Measurements from ENCODE around the gene CNTN2.

Gene CNTN2

DNA sequence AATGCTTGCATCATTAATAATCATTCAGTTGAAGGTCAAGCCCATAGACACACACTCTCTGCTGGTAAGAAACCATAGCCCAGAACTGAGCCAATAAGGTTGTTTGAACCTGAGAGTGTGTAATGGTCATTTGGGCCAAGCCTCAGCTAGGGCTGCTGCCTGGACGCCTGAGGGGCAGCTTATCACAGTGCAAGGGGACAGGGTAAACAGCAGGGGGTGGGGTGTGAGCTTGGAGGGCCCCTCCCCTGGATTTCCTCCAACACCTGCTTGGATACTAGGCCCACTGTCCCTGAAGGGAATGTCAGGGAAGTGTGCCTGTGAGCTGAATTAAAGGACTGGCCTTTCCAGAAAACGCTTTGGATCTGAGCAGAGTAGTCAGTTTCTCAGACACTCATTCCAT, 24.6 kb upstream of the CNTN2 start:
- DNase-seq (ENCODE audit: low read depth in 2 of 2): no peak

DNA sequence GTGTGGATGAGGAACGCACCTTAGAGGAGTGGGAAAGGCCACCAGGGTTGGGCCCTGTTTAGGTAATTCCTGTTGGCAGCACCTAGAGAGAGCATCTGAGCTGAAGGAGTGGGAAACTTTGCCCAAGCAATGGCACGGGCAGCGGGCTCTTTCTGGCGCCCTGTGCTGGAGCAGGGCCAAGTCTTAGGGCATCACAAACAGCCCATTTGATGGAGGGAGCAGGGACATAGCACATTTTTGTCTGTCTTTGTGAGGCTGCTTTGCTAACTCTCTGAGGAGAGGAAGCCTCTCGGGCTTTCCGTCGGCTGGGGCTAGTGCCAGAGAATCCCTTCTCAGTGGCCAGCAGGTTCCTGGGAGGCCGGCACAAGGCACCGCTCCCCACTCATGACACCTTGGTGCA, 22.5 kb upstream of the CNTN2 start:
- no peak for DNase-seq (ENCODE audit: low read depth in 2 of 2)

DNA sequence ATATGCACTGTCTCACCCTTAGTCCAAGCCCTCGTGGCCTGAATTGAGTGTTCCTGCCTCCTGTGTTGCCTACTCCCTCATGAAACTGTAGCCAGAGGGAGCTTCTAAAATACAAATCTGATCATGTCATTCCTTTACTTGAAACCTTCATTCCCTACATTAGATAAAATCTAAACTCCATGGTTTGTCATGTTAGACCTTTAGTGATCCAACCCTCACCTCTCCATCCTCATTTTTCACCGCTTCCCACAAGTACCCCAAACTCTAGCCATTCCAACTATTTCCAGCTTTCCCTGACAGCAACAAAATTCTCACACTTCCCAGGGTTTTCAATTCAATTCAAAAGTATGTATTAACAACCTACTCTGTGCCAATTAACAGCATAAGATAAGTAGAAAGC, 18.3 kb upstream of the CNTN2 start:
- DNase-seq (ENCODE audit: low read depth in 2 of 2): no peak

DNA sequence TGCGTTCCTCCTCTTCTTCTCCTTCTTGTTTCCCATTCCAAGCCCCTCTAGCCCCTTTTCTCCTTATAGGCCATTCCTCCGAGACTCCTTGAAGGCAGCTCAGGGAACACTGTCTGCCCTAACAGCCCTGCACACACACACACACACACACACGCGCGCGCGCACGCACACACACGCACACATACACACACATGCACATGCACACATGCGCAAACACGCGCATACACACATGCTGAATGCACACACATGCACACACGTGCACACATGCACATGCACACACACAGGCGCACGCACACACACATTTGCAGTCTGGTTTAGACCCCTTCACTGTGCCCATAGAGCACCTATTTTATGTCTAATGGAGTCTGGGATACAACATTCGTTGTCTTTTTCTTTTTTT, 17.8 kb upstream of the CNTN2 start:
- DNase-seq (ENCODE audit: low read depth in 2 of 2): no peak

DNA sequence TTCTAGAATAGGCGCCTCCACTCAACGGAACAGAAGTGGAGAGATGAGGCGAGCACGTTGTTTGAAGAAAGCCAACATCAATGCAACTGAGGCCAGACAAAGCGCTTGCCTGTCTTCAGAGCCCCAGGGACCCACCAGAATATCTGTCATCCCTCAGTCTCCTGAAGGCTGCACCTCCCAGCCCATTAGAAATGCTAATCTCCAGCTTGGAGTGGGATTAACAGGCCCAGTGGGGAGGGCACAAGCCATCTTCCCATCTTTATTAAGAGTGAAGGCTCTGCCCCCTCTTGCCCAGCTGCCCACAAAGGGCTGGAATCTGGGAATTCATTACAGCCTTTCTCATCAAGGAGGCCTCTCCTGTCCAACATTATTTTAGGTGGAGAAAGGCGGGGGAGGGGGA, 16.8 kb upstream of the CNTN2 start:
- no peak for DNase-seq (ENCODE audit: low read depth in 2 of 2)

DNA sequence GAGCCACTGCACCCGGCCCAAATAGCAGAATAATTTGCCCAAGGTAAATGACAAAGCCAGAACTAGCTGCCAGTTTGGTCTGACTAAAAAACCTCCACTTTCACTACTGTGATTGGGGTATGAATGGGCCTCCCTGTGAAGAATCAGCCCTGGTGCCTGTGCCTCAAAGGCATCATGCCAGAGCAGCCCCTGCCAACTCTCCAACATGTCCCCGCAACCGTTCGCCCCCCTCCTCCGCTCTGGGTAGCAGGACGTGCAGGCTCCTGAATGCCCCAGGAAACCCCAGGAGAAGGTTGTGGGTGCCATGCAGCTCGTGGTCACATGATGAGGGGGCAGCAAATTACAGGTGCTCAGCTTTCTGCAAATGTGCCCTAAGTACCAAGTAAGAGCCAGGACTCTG, 14.6 kb upstream of the CNTN2 start:
- no peak for DNase-seq (ENCODE audit: low read depth in 2 of 2)

DNA sequence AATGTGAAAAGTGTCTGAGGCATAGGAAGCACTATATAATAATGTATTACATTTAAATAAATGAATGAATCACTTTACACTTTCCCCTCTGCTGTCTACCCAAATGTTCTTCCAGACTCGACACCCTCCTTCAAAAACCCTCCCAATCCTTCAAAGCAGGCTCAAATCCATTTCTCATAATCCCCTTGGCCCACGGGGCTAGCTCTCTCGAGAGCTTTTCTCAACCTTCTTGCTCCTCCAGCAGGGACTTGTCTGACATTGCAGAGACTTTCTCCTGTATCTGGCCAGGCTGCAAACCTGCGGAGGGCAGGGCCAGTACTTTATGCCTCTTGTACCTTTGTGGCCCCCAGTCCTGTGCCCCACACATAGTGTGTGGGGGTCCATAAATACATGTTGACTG, 14.1 kb upstream of the CNTN2 start:
- no peak for DNase-seq (ENCODE audit: low read depth in 2 of 2)

DNA sequence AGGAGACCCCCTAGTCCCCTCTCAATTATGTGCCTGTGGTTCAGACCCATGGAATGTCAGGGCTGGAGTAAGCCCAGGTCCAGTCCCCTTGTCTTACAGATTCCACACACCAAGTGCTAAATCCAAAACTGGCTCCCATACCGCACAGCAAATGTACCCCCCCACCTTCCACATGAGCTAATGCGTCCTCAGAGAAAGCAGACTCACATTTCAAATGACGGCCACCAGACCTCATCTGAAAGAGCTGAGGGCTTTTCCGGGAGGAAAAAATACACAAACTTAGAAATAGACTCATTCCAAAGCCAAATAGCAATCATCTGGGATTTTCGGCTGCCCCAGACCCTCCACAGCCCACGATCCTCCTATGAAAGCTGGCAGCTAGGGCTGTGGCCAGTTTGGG, 12.8 kb upstream of the CNTN2 start:
- DNase-seq (ENCODE audit: low read depth in 2 of 2): no peak

DNA sequence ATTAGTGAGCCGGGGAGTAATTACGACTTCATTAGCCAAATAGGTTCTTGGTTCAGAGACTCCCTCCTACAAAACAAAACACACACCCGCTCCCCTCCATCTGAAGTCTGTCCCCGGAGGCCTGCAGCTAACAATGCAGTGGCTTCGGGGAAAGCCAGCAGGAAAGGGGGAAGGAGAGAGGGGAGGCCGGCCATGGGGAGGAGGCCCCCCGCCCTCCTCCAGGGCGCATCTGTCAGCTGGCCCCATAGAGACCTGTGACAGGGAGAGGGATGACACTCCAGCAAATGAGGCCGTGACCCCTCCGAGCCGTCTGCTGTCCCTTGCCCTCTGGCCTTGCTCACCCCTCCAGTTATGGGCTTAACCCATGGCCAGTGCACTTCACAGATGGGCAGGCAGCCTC, 12.1 kb upstream of the CNTN2 start:
- DNase-seq (ENCODE audit: low read depth in 2 of 2): no peak

DNA sequence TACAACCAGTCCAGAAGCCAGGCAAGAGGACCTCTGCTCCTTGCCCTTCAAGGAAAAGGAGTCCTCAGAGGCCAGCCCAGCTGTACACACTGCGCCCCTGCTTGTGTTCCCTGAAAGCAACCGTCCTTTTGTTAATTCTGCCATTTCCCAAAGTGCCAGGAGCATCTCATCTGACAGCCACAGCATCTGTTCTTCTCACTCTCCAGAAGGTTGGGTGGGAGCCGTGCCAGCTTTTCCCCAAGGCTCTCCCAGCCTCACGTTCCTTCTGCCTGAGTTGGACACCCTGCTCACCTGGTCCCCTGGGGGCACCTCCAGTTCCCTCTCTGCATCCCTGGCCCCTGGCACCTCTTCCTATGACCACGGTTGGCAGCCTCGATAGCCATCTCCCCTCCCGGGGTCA, 10.5 kb upstream of the CNTN2 start:
- DNase-seq (ENCODE audit: low read depth in 2 of 2): no peak

DNA sequence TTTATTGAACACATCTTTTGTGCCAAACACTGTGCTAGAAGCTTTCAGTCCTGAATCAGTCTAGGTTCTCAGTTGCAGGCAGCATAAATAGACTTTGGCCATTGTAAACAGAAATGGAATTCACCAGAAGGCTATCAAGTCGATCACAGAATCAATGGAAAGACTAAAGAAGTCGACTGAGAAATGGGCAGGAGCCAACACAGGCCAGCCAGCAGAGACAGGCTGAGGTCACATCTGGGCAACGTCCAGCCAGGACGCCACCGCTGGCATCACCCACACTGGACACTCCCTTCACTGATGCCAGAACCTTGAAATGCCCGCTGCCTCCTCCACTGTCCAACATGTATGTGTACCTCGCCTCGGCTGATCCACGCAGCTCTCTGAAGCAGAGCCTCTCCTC, 5.5 kb upstream of the CNTN2 start:
- DNase-seq (ENCODE audit: low read depth in 2 of 2): no peak

DNA sequence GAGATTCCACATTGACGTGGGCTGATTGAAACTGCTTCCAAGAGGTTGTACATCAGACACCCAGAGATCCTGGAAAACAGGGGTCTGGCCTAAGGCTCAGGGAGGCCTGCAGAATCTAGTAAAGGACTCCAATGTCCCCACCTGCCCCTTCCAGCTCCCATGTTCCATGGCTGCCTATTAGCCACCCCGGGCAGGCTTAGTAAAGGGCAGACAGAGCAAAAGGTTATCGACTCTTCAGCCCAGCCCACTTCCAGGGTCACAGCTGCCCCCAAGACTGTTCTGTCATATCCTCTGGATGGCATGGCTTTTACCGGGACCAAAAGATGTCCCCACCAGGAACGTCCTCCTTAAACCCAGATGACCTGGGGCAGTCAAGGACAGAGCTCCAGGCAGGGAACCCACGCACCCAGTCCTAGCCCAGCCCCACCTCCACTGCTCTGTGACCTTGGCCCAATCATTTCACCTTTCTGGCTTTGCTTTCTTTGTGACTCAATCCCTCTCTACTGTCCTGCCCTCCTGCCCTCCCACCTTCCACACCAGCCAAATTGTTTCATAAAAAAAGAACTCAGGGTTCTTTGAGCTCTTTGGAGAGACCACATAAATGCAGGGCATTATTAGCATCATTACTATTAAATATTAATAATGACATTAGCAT, 4.8 kb upstream of the CNTN2 start:
- DNase-seq (ENCODE audit: low read depth in 2 of 2): no peak

DNA sequence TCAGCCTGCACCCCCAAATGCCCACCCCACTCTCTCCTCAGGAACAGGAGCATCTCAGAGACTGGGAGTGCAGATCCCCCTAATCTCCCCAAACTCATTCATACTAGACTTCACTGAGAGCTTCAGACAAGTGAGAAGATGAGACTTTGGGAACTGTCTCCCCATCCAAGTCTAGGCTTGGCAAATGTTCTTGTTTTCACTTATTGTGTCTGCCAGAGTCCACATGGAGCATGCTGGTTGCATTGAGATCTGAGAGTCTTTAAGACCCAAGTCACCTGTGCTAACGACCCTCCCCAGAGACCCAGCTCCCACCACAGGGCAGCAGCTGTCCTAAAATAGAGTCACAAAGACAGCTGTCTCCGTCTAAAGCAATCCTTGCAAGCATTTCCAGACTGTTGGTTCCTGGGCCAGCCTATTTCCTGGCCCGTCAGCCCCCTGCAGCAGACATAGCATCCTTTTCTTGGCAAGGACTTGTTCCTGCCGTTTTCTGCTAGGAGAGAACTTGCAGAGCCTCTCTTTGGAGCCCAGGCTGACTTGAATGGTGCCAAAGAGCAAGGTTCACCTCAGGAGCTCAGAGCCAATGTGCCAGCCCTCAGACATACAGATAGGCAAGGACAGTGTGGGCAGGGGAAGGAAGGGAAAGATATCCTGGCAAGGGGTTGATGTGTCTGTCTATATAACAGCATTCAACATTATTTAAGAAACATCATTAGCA, 1.9 kb upstream of the CNTN2 start:
- DNase-seq (ENCODE audit: low read depth in 2 of 2): no peak

DNA sequence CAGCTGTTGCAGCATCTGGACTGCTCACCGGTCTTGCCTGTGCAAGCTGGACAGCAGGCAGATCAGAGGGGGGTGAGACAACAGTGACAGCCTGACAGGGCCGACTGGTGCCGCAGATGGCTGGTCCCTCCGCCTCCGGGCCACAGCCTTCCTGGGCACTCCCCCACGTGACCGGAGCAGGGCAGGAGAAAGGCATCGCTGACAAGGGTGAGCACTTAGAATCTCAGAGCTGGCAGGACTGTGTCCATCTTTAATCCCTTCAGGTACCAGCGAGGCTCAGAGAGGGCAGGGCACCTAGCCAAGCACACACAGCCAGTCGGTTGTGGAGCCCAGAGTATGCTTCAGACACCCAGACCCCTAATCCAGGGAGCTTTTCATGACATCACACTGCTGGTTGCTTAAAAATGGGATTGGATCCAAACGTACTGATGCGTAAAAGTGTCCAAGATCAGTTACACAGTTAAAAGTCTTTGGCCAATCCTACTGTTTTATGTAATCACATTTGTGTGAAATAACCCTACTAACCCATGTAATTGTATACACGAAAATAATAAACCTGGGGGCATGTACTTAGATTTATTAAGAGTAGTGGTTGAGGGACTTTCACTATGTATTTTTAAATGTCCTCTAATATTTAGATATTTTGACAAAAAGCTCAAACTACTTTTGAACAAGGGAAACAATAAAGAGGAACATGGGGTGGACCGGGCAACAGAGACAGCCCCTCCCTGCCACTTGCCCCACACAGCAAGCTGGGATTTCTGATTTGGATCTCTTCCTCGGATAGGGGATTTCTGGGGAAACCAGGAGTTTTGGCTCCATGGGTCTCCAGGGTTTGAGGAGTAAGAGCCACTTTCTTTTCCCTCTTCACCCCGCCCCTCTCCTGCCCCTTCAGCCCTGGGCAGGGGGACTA, 758 bp upstream of the CNTN2 start:
- DNase-seq (ENCODE audit: low read depth in 2 of 2): no peak

DNA sequence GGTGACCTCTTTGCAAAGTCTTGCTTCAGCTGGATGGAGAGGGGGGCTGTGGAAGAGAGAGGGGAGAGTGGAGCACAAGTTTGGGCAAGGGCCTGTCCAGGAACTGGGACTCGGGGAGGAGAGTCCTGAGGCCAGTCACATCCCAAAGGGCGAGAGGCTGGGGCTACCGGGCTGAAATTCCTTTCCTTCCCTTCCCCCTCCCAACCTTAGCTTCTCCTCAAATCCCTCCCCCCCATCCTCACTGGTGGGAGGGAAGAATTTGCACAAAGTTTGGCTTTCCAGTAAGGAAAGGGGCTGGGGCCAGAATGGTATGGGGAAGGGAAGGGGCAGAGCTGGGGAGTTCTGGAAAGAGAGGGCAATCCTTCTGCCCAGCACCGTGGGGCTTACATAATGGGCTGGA, 854 bp downstream of the CNTN2 start:
- DNase-seq (ENCODE audit: low read depth in 2 of 2): no peak

DNA sequence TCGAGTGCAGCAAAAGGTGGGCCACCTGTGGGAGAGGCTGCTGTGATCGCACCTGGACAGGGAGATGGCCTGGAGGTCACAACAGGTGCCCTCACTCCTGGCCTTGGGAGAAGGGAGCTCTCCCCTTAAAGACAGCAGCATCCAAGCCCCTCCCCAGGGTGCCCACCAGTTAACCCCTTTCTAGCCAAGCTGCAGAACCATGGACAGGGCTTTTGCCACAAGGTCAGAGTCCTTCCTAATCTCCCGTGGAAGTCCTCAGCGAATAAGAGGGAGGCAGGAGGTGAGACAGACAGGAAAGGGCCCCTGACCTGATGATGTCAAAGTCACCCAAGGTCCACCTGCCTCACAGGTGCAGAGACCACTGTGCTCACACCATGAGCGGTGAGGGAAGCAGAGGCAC, 1.7 kb downstream of the CNTN2 start:
- DNase-seq (ENCODE audit: low read depth in 2 of 2): no peak

DNA sequence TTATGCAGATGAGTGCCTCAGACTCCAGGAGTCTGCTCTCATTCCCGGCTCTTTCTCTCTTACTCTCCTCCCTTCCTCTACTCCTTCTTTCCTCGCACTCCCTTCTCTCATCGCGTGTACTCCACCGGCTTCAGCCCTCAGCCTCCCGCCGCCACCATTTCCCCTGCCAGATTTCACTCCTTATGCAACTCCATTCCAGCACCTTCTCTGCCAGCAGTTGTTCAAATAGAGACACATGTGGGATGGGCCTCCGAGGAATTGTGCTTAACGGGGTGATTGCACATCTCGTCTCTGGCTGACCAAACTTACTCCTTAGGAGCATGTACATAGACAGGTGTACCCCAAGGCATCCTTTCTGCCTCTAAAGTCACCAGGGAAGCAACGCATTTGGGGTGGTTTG, 2.1 kb downstream of the CNTN2 start:
- DNase-seq (ENCODE audit: low read depth in 2 of 2): no peak

DNA sequence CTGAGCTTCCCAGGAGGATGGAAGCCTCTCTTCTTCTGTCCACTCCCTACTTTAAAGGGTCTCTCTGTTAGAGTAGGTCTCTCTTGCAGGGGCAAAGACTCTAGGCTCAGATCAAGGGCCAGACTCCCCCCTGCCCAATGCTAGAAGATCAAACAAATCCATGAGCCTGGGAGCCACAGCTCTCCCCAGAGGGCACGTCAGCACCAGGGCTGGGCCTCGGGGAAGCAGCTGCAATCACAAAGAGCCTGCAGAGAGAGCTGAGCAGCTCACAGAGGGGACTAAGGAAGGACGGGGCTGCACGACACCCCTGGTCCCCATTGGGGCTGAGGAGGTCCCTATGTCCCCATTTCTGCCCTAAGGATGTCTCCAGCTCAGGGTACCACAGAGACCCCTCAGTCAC, 3.9 kb downstream of the CNTN2 start:
- no peak for DNase-seq (ENCODE audit: low read depth in 2 of 2)

DNA sequence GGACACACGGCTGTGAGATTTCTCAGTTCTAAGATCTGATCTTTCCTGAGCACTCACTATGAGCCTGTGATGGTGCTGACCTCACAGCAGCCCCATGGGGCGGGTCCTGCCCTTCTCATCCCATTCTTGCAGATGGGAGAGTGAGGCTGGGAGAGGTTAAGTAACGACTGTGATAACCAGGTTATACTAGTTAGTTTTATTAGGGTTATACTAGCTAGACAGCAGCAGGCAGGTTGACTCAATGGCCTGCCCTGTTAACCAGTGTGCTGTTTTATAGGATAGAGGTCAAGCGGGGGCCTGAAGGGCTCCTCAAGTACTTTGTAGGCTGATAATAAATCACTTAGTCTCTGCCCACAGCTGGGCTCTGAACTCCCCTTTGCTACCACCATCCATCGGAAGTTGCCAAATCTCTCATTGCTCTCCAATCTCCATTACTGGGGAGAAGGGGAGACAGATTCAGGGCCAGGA, 4.8 kb downstream of the CNTN2 start:
- no peak for DNase-seq (ENCODE audit: low read depth in 2 of 2)

DNA sequence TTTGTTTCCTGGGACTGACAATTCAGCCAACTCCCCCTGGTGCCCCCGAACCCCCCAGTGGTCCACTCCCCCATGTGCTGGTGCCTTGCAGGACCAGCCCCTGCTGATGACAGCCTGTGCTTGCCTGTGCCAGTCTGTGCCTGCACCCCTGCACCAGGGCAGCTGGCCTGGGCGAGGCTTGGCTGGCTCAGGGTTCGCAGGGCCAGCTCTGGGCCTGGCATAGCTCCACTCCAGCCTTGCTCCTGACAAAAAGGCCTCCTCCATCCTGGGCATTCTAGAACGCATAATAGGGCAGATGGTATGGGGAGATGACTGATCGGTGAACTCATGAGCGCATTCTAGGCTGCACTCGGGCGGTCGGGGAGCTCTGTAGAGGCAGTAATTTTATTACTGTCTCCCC, 5.4 kb downstream of the CNTN2 start:
- DNase-seq (ENCODE audit: low read depth in 2 of 2): no peak

DNA sequence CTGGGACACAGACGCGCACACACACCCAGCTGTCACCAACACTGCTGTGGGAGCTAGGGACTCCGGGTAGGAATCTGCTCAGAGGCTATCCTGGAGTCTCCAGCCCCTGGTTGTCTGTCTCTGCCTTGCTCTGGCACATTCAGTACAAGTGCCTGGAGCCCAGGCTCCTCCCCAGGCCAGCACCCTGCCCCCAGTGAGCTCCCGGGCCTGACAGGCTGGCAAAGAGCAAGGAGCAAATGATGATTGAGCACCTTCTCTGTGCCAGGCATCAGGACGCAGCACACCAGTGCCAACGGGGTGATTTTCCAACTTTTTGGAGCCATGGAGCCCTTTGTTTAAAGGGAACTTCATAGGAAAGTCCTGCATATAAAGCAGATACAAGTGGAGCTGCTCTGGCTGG, 6.5 kb downstream of the CNTN2 start:
- DNase-seq (ENCODE audit: low read depth in 2 of 2): no peak

DNA sequence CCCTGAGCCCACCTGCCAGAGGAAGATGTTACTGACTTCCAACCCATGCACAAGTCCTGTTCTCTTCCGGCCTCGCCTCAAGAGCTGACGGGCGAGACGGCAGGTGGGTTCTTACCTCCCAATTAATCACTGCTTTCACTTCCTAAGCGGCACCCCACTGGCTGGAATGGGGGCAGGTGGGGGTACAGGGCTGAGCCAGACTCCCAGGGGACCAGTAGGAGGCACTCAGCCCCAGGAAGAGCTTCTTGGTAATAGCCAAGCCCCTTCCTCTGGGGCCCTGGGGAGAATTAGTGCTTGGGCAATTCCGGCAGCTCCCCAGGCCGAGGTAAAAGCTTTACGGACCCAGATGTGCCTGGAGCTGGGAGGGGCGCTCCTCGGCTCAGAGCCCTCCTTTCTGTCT, 9.7 kb downstream of the CNTN2 start:
- DNase-seq (ENCODE audit: low read depth in 2 of 2): no peak

DNA sequence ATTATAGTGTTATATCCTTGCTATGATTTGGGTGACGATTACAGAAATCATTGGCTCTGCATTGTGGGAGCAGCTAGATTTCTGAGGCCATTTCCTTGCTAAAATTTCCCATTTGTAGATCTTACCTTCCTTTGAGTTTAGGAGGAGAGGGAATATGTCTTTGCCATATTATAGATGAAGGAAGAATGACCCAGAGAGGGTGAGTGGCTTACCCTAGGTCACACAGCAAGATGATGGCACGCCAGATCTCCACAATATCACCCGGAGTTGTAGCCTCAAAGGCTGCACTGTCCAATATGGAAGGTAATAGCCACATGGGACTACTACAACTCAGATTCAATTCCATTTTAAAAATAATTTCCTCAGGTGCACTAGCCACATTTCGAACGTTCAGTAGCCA, 10.3 kb downstream of the CNTN2 start:
- no peak for DNase-seq (ENCODE audit: low read depth in 2 of 2)
